HepG2 (cell line): ENCODE measurements around the gene TMEM271.

ENCODE experiments used
- CTCF ChIP-seq: sonication (generic); formaldehyde crosslinking; IDR thresholded peaks from 2 replicates; pipeline ENCODE4 v1.5.0; 2020; ENCODE audit warnings: mild to moderate bottlenecking, missing genetic modification reagents, moderate library complexity
- FOXM1 ChIP-seq: sonication (generic); formaldehyde crosslinking; IDR thresholded peaks from 2 replicates; pipeline ENCODE4 v1.5.0; 2020; ENCODE audit warnings: missing genetic modification reagents

GRCh38 chr4:530017-530781, 45.9 kb downstream of the TMEM271 start:
- no peak for TF ChIP-seq FOXM1
- TF ChIP-seq CTCF (CRISPR knock-in tag): no peak
